ENCODE results near the gene TBK1.

- TF ChIP-seq CTCF (IDR thresholded peaks at IDR 0.05) (no peak), POLR2A (IDR thresholded peaks at IDR 0.05) (no peak)
These were observed 824 bp downstream of the TBK1 start for GRCh38 chr12:64452559-64453329.
